Activated naive CD4-positive, alpha-beta T cell treated with anti-CD3 and anti-CD28 coated beads for 36 hours (primary cell): ENCODE measurements around the gene LRRFIP1. TPM values are rescaled to one million over a fixed set of nuclear protein-coding genes. Genes with fewer than 3 reads are reported as not detected.

Experiments
- CTCF ChIA-PET: fragments of 350-600 bp; sonication (Branson Sonifier 250); formaldehyde crosslinking; loops from one replicate; lab custom pipeline; 2021; ENCODE audit warnings: antibody characterized with exemption; lab: Charles Lee
- DNase-seq: peaks from one replicate; pipeline ENCODE4 v3.0.0-alpha.2; 2020
- H3K27ac Mint-ChIP-seq: one replicate; pipeline ENCODE4 v1.8.0; 2021; ENCODE audit warnings: mild to moderate bottlenecking, mixed read lengths
- H3K27me3 Mint-ChIP-seq: one replicate; pipeline ENCODE4 v1.8.0; 2021; ENCODE audit warnings: low read depth, mixed read lengths
- H3K36me3 Mint-ChIP-seq: one replicate; pipeline ENCODE4 v1.8.0; 2021; ENCODE audit warnings: low read depth, mixed read lengths
- H3K4me1 Mint-ChIP-seq: one replicate; pipeline ENCODE4 v1.8.0; 2021; ENCODE audit warnings: low read depth, mixed read lengths
- H3K4me3 Mint-ChIP-seq: one replicate; pipeline ENCODE4 v1.8.0; 2021; ENCODE audit warnings: mild to moderate bottlenecking, moderate library complexity, mixed read lengths
- H3K9me3 Mint-ChIP-seq: one replicate; pipeline ENCODE4 v1.8.0; 2021; ENCODE audit warnings: mixed read lengths
- intact Hi-C: fragments of 100-400 bp; cut with micrococcal nuclease; formaldehyde crosslinking; loops from one replicate; pipeline ENCODE4 v1.15.1; 2023
- total RNA-seq, 2 experiments: library from RNA; stranded (reverse); gene quantifications; one replicate each; pipeline ENCODE4 v1.2.3, GENCODE V29; 2021

LRRFIP1 gene
- total RNA-seq, 2 experiments from 2014 or later, result 154 to 155 TPM

DNA sequence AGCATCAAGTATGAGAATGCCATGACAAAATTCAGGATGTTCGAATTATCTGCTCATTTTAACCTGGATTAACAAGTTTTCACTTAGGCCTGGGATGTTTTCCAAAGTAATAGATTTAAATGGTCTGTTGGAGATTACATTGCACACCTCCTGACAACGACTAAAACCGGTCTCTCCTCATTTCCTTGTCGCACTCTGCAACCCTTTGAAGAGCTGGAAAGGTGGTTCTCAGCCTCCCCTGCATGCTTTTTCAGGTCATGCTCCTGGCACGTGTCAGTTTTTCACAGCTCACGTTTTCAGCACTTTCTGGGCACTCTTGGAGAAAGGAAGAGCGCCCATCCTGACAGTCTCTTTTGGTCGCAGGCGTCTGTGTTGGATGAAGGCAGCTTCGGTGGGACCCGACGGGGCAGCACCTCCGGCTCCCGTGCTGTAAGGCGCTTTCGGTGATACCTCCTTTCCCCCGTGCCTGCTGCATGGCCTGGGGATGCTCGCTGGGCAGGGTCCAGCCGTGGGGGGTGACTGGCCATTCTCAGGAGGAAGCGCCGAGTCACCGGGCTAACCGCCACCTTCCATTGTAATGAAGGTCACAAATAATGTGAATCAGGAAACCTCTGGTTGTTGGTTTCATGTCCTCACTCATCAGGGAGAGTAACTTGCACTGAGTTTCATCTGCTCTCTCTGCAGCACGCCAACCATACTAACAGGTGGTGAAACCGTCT lies 107.7 kb downstream of the LRRFIP1 start:
- CTCF ChIA-PET, result interaction anchor here (0.7 to 2.2 kb wide), 2 partner anchors 10 to 62 kb away, joined by 4 to 8 read pairs; no protein-coding TSS in a partner anchor
- intact Hi-C loops, result no loop called here

DNA sequence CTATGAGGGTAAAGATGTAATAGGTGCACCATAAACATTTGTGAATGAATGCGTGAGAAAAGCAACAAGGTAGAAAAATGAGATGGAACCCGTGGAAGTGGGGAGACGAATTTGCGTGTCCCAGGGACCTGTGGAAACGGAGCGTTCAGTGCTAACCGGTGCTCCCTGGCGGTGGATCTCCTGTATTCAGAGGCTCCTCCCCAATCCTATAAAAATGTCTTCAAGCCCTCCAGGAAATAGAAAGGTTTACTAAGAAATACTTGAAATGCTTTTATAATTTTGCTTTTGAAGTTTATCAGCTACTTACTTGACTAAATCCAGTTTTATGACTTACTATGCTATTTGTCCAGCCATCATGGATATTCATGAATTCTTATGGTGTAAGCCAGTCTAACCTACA lies 108.4 kb downstream of the LRRFIP1 start:
- intact Hi-C loops, result no loop called here
- Mint-ChIP-seq H3K4me1 (peaks cover 38% of the 10 kb centered on the region), H3K27me3 (no peaks in the 10 kb centered on the region), H3K36me3 (peaks cover 4% of the 10 kb centered on the region), H3K4me3 (no peak overlapping the region), H3K9me3 (no peaks in the 10 kb centered on the region), H3K27ac (no peak overlapping the region)
- CTCF ChIA-PET, result no interaction called here
- DNase-seq, result no peak

More for the DNA sequence above, 107.7 kb downstream of the LRRFIP1 start:
- H3K27ac Mint-ChIP-seq, result peak overlapping the region; percentile 43
- no peaks in the 10 kb centered on the region for H3K9me3 Mint-ChIP-seq
- H3K27me3 Mint-ChIP-seq, result no peaks in the 10 kb centered on the region
- H3K4me3 Mint-ChIP-seq, result no peak overlapping the region
- peaks cover 4% of the 10 kb centered on the region for H3K36me3 Mint-ChIP-seq
- peaks cover 38% of the 10 kb centered on the region for H3K4me1 Mint-ChIP-seq
- DNase-seq, result no peak

DNA sequence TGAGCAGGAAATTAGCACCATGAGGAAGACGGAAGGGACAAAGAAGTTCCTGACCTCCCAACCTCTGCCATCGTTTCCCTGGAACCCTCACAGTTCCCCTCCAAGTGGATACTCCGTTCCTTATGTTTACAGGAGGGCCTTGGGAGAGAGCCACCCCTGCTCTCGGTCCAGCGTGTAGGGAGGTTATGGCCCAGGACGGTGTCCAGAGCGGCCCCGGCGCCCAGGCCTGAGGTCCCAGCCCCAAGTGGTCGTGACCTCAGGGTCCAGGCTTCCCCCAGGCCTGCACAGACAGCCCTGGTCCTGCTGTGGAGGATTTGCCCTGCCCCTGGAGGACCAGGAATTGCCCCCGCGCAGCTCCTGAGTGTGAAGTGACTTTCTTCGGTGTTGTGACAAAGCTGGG lies 109.4 kb downstream of the LRRFIP1 start:
- H3K27ac Mint-ChIP-seq, result no peak overlapping the region
- intact Hi-C loops, result no loop called here
- H3K27me3 Mint-ChIP-seq, result no peaks in the 10 kb centered on the region
- H3K4me1 Mint-ChIP-seq, result peaks cover 33% of the 10 kb centered on the region
- no peaks in the 10 kb centered on the region for H3K9me3 Mint-ChIP-seq
- H3K4me3 Mint-ChIP-seq, result no peak overlapping the region
- peaks cover 4% of the 10 kb centered on the region for H3K36me3 Mint-ChIP-seq
- DNase-seq, result no peak
- CTCF ChIA-PET, result interaction anchor here (1.0 to 1.2 kb wide), 2 partner anchors 63 to 64 kb away, joined by 3 to 4 read pairs; no protein-coding TSS in a partner anchor

GRCh38 chr2:237737196-237737865 lies 109.9 kb downstream of the LRRFIP1 start:
- Mint-ChIP-seq H3K36me3 (peaks cover 4% of the 10 kb centered on the region), H3K9me3 (no peaks in the 10 kb centered on the region), H3K4me1 (peaks cover 32% of the 10 kb centered on the region), H3K4me3 (no peak overlapping the region), H3K27ac (no peak overlapping the region), H3K27me3 (no peaks in the 10 kb centered on the region)
- CTCF ChIA-PET, result interaction anchor here (1.0 to 1.2 kb wide), 2 partner anchors 64 to 65 kb away, joined by 3 to 4 read pairs; no protein-coding TSS in a partner anchor
- no peak for DNase-seq
- intact Hi-C loops, result no loop called here

- CTCF ChIA-PET, result no interaction called here
- Mint-ChIP-seq H3K4me1 (peaks cover 33% of the 10 kb centered on the region), H3K27ac (no peak overlapping the region)
These were observed 110.9 kb downstream of the LRRFIP1 start for GRCh38 chr2:237738255-237738654.

GRCh38 chr2:237739101-237739500 lies 111.7 kb downstream of the LRRFIP1 start:
- Mint-ChIP-seq H3K27ac (peak overlapping the region; percentile 36), H3K4me3 (no peak overlapping the region), H3K27me3 (no peaks in the 10 kb centered on the region), H3K9me3 (no peaks in the 10 kb centered on the region), H3K4me1 (peaks cover 35% of the 10 kb centered on the region), H3K36me3 (peaks cover 4% of the 10 kb centered on the region)
- CTCF ChIA-PET, result interaction anchor here (1.8 kb wide), 1 partner anchor 66 kb away, joined by 10 read pairs; no protein-coding TSS in a partner anchor
- intact Hi-C loops, result no loop called here
- no peak for DNase-seq

More at GRCh38 chr2:237738255-237738654, 110.9 kb downstream of the LRRFIP1 start:
- no peak for DNase-seq
- Mint-ChIP-seq H3K27me3 (no peaks in the 10 kb centered on the region), H3K9me3 (no peaks in the 10 kb centered on the region), H3K4me3 (no peak overlapping the region), H3K36me3 (peaks cover 4% of the 10 kb centered on the region)
- intact Hi-C loops, result no loop called here

GRCh38 chr2:237742191-237742590 lies 114.8 kb downstream of the LRRFIP1 start:
- no peaks in the 10 kb centered on the region for H3K27me3 Mint-ChIP-seq
- H3K9me3 Mint-ChIP-seq, result no peaks in the 10 kb centered on the region
- H3K4me3 Mint-ChIP-seq, result no peak overlapping the region
- CTCF ChIA-PET, result interaction anchor here (1.8 to 7.4 kb wide), 2 partner anchors 42 to 67 kb away, joined by 6 to 146 read pairs; no protein-coding TSS in a partner anchor
- peaks cover 4% of the 10 kb centered on the region for H3K36me3 Mint-ChIP-seq
- intact Hi-C loops, result no loop called here
- DNase-seq, result no peak
- H3K27ac Mint-ChIP-seq, result peak overlapping the region; percentile 34
- H3K4me1 Mint-ChIP-seq, result peaks cover 41% of the 10 kb centered on the region

DNA sequence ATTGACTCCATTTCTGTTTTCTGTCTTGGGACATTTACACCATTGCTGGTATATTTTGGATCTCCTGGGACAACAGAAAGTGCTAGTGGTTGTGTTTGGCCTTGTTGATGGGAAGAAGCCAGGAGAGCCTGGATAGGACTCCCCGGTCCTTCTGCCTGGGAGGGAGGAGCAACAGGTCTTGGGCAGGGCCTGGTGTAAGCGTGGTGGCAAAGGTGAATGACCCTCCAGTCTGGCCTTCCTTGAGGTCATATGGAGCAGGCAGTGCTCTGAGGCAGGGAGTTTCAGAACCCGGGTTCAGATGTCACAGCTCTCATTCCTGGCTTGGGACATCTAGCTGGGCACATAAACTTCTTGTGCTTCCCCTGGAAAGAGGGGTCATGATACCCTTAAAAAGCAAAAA lies 115.2 kb downstream of the LRRFIP1 start:
- H3K4me3 Mint-ChIP-seq, result no peak overlapping the region
- intact Hi-C loops, result no loop called here
- H3K9me3 Mint-ChIP-seq, result no peaks in the 10 kb centered on the region
- CTCF ChIA-PET, result interaction anchor here (1.8 to 7.4 kb wide), 3 partner anchors 14 to 68 kb away, joined by 6 to 146 read pairs (median 13); no protein-coding TSS in a partner anchor
- no peaks in the 10 kb centered on the region for H3K27me3 Mint-ChIP-seq
- H3K36me3 Mint-ChIP-seq, result peaks cover 5% of the 10 kb centered on the region
- H3K27ac Mint-ChIP-seq, result peak overlapping the region; percentile 34
- no peak for DNase-seq
- peaks cover 41% of the 10 kb centered on the region for H3K4me1 Mint-ChIP-seq

DNA sequence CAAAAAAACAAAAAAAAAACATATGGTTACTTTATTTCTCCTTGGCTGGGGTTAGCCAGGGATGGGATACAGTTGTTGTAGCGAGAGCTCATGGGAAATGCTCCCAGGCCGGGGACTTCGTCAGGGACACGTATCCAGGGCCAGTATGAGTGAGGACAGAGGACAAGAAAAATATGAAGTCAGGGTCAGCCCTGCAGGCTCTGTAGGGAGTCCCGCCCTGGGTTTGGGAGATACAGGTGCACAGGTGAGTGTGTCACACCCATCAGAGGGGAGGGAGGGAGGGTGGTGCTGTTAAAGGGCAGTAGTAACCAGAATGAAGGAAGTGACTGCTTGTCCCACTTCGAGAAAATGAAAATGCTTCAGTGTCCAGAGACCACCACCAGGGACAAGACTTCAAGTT lies 115.6 kb downstream of the LRRFIP1 start:
- Mint-ChIP-seq H3K27me3 (no peaks in the 10 kb centered on the region), H3K9me3 (no peaks in the 10 kb centered on the region), H3K27ac (peak overlapping the region; percentile 34), H3K4me1 (peaks cover 41% of the 10 kb centered on the region), H3K36me3 (peaks cover 7% of the 10 kb centered on the region), H3K4me3 (no peak overlapping the region)
- intact Hi-C loops, result no loop called here
- CTCF ChIA-PET, result interaction anchor here (1.8 to 7.4 kb wide), 3 partner anchors 15 to 68 kb away, joined by 6 to 146 read pairs (median 13); no protein-coding TSS in a partner anchor
- no peak for DNase-seq

DNA sequence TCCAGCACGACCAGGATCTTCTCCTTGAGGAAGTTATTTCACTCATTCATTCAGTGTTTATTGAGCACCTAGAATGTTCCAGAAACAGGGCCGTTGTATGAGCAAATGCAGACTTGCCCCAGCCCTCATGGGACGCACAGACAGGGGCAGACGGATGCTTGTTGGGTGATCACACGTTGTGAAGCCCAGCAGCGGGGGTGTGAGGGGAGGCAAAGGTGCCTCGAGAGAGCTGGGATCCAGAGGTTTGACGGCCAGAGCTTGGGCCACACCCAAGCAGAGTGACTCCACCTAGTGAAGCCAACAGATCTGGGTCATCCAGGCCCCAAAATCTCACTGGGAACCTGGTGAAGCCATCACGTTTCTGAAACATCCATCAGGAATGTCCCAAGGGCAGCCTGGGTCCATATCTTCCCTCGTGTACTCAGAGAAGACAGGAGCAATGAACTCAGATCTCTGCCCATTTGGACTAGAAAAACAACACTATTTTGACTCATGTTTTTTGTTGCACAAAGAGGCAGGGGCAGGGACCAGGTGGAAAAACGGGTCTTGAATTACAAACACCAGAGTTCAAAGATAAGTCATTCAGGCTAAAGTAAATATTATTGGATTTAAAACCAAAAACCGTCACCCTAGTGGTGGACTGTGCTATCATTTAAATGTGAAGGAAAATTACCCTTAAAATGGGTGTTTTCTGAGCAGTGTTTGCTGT lies 116.3 kb downstream of the LRRFIP1 start:
- Mint-ChIP-seq H3K4me1 (peaks cover 41% of the 10 kb centered on the region), H3K4me3 (no peak overlapping the region), H3K9me3 (no peaks in the 10 kb centered on the region), H3K27me3 (no peaks in the 10 kb centered on the region), H3K36me3 (peaks cover 9% of the 10 kb centered on the region), H3K27ac (peak overlapping the region; percentile 32)
- no peak for DNase-seq
- CTCF ChIA-PET, result interaction anchor here (1.0 to 7.4 kb wide), 12 partner anchors 11 to 168 kb away, joined by 4 to 146 read pairs (median 10); no protein-coding TSS in a partner anchor
- intact Hi-C loops, result no loop called here

- H3K9me3 Mint-ChIP-seq, result no peaks in the 10 kb centered on the region
- H3K4me3 Mint-ChIP-seq, result no peak overlapping the region
- H3K36me3 Mint-ChIP-seq, result peaks cover 10% of the 10 kb centered on the region
- intact Hi-C loops, result no loop called here
- H3K4me1 Mint-ChIP-seq, result peaks cover 41% of the 10 kb centered on the region
- no peak for DNase-seq
- no peak overlapping the region for H3K27ac Mint-ChIP-seq
- H3K27me3 Mint-ChIP-seq, result no peaks in the 10 kb centered on the region
- CTCF ChIA-PET, result interaction anchor here (0.7 to 7.4 kb wide), 17 partner anchors 10 to 323 kb away, joined by 3 to 146 read pairs (median 5); no protein-coding TSS in a partner anchor
These were observed 116.9 kb downstream of the LRRFIP1 start for GRCh38 chr2:237744270-237744612.
